Nucleus accumbens (tissue), 56 donors: ENCODE measurements around the gene PRICKLE2.
"Not testable (repeated sequence)": the region's sequence is repeated elsewhere in the genome, so short reads cannot be mapped to it uniquely, and the experiment has no call there.

Experiments used
- DNase-seq, 56 donors: peaks; one replicate each; lab custom pipeline; 2025; lab: John Stamatoyannopoulos, UW

The PRICKLE2 gene

GRCh38 chr3:64110071-64110470 is 115.2 kb downstream of the PRICKLE2 start:
- peak in 1 of 56 donors; percentile 1 for DNase-seq

- peak in 37 of 56 donors; percentile 2 to 57 (median 23) for DNase-seq
Observed at GRCh38 chr3:64109438-64109837, 115.8 kb downstream of the PRICKLE2 start.

GRCh38 chr3:64108784-64109317 is 116.4 kb downstream of the PRICKLE2 start:
- no peak for DNase-seq

- no peak for DNase-seq
Observed at GRCh38 chr3:64108231-64108630, 117.0 kb downstream of the PRICKLE2 start.

GRCh38 chr3:64107190-64107589 is 118.1 kb downstream of the PRICKLE2 start:
- DNase-seq = no peak

GRCh38 chr3:64105816-64106215 is 119.5 kb downstream of the PRICKLE2 start:
- no peak for DNase-seq

GRCh38 chr3:64104691-64105111 is 120.6 kb downstream of the PRICKLE2 start:
- DNase-seq = no peak

GRCh38 chr3:64104006-64104405 is 121.3 kb downstream of the PRICKLE2 start:
- no peak for DNase-seq

GRCh38 chr3:64103131-64103530 is 122.1 kb downstream of the PRICKLE2 start:
- no peak for DNase-seq

GRCh38 chr3:64102147-64102546 is 123.1 kb downstream of the PRICKLE2 start:
- DNase-seq = no peak

GRCh38 chr3:64099316-64099715 is 126.0 kb downstream of the PRICKLE2 start:
- DNase-seq = no peak

- DNase-seq = no peak
Observed at GRCh38 chr3:64098670-64099069, 126.6 kb downstream of the PRICKLE2 start.

- no peak for DNase-seq
Observed at GRCh38 chr3:64097920-64098319, 127.3 kb downstream of the PRICKLE2 start.

- no peak for DNase-seq
Observed at GRCh38 chr3:64095802-64096201, 129.5 kb downstream of the PRICKLE2 start.

GRCh38 chr3:64094713-64095079 is 130.6 kb downstream of the PRICKLE2 start:
- no peak for DNase-seq

GRCh38 chr3:64093825-64094712 is 131.2 kb downstream of the PRICKLE2 start:
- no peak for DNase-seq

GRCh38 chr3:64093211-64093610 is 132.1 kb downstream of the PRICKLE2 start:
- no peak for DNase-seq

GRCh38 chr3:64091501-64091900 is 133.8 kb downstream of the PRICKLE2 start:
- DNase-seq = no peak

- DNase-seq = not testable (repeated sequence)
Observed at GRCh38 chr3:64089386-64089785, 135.9 kb downstream of the PRICKLE2 start.

- DNase-seq = no peak
Observed at GRCh38 chr3:64088408-64089205, 136.7 kb downstream of the PRICKLE2 start.
